IPS-20b (cell line): ENCODE results near the gene ALDH18A1.

ENCODE experiments used
- H3K27ac ChIP-seq: one replicate; pipeline ENCODE4 v1.5.1; 2013; ENCODE audit warnings: low read length
- H3K27me3 ChIP-seq: 2 replicates; pipeline ENCODE4 v1.6.1; 2013; ENCODE audit warnings: mild to moderate bottlenecking, low read length, inconsistent platforms; ENCODE audit not compliant: insufficient read depth
- H3K36me3 ChIP-seq: 2 replicates; pipeline ENCODE4 v1.6.1; 2013; ENCODE audit warnings: low read depth, mild to moderate bottlenecking, inconsistent platforms, low read length, moderate library complexity; ENCODE audit not compliant: insufficient read depth
- H3K4me1 ChIP-seq: 2 replicates; pipeline ENCODE4 v1.6.1; 2013; ENCODE audit warnings: mild to moderate bottlenecking, control low read depth, inconsistent platforms, low read length, moderate library complexity; ENCODE audit not compliant: insufficient read depth
- H3K4me3 ChIP-seq: 2 replicates; pipeline ENCODE4 v1.5.1; 2013; ENCODE audit warnings: mild to moderate bottlenecking, low read length, inconsistent platforms
- H3K9ac ChIP-seq: 2 replicates; pipeline ENCODE4 v1.6.1; 2013; ENCODE audit warnings: low read depth, mild to moderate bottlenecking, inconsistent platforms, low read length, moderate library complexity
- H3K9me3 ChIP-seq: 2 replicates; pipeline ENCODE4 v1.6.1; 2013; ENCODE audit warnings: mild to moderate bottlenecking, low read depth, low read length, inconsistent platforms; ENCODE audit not compliant: insufficient read depth

The ALDH18A1 gene

GRCh38 chr10:95573964-95574604 lies 82.4 kb downstream of the ALDH18A1 start:
- Histone ChIP-seq H3K27ac (no peak overlapping the region), H3K9ac (no peak overlapping the region), H3K9me3 (no peaks in the 10 kb centered on the region), H3K4me3 (no peak overlapping the region), H3K36me3 (no peaks in the 10 kb centered on the region), H3K27me3 (no peaks in the 10 kb centered on the region), H3K4me1 (no peaks in the 10 kb centered on the region)

DNA sequence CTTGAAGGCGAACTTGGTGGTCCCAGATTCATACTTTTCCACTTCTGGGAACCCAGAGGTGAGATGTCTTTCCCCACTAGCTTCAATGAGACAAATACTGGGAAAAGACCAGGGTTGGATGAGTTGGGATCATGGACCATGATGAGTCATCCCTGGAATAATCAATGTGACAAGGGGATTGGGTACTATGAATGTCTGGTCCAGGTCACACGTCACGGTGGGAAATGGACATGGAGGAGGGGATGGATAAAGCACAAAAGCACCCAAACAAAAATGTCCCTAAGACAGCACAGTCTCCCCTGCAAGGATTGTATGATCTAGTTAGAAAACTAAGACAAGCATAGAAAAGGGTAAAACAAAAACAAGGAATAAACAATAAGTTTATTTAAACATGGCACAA lies 83.0 kb downstream of the ALDH18A1 start:
- no peaks in the 10 kb centered on the region for H3K36me3 ChIP-seq
- H3K9ac ChIP-seq: no peak overlapping the region
- no peak overlapping the region for H3K27ac ChIP-seq
- H3K9me3 ChIP-seq: no peaks in the 10 kb centered on the region
- no peak overlapping the region for H3K4me3 ChIP-seq
- no peaks in the 10 kb centered on the region for H3K27me3 ChIP-seq
- no peaks in the 10 kb centered on the region for H3K4me1 ChIP-seq

DNA sequence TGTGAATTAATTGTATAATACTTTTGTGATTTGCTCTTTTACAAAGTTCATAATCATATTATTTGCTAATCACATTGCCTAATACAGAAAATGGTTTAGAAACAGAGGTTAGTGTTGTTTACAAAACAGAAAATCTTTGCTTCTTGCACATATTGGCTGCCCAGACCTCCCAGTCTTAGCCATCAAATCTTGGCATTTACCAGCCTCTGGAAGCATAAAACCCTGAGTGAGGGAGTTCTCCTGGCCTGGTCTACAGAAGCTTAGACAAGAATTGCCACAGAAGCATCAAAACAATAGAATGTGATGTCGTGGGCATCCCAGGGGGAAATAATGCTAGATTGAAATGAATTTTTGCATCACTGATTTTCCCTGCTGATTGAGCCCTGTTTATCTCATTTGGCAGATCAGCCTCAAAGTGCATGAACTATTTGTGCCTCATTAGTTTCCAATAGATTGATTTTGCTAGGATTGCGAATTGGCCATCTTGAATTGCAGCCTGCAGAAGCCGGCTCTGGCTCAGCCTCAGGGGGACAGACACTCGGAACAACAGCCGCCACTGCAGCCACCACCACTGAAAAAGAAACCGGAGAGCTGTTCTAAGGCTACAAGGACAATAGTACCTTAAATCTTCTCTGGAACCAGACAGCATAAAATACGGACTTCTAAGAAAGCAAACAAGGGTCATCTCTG lies 84.2 kb downstream of the ALDH18A1 start:
- Histone ChIP-seq H3K36me3 (no peaks in the 10 kb centered on the region), H3K4me1 (no peaks in the 10 kb centered on the region), H3K27me3 (no peaks in the 10 kb centered on the region), H3K9ac (no peak overlapping the region), H3K4me3 (no peak overlapping the region), H3K27ac (no peak overlapping the region), H3K9me3 (no peaks in the 10 kb centered on the region)

DNA sequence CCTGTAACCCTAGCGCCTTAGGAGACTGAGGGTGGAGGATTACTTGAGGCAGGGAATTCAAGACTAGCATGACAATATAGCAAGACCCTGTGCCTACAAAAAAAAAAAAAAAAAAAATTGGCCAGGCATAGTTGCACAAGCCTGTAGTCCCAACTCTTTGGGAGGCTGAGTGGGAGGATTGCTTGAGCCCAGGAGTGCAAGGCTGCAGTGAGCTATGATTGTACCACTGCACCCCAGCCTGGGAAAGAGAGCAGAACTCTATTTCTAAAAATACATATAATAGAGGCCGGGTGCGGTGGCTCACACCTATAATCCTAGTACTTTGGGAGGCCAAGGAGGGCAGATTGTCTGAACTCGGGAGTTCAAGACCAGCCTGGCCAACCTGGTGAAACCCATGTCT lies 85.1 kb downstream of the ALDH18A1 start:
- Histone ChIP-seq H3K9me3 (no peaks in the 10 kb centered on the region), H3K9ac (no peak overlapping the region), H3K27ac (no peak overlapping the region), H3K27me3 (no peaks in the 10 kb centered on the region), H3K4me3 (no peak overlapping the region), H3K4me1 (no peaks in the 10 kb centered on the region), H3K36me3 (no peaks in the 10 kb centered on the region)

GRCh38 chr10:95569368-95569767 lies 87.1 kb downstream of the ALDH18A1 start:
- no peak overlapping the region for H3K9ac ChIP-seq

DNA sequence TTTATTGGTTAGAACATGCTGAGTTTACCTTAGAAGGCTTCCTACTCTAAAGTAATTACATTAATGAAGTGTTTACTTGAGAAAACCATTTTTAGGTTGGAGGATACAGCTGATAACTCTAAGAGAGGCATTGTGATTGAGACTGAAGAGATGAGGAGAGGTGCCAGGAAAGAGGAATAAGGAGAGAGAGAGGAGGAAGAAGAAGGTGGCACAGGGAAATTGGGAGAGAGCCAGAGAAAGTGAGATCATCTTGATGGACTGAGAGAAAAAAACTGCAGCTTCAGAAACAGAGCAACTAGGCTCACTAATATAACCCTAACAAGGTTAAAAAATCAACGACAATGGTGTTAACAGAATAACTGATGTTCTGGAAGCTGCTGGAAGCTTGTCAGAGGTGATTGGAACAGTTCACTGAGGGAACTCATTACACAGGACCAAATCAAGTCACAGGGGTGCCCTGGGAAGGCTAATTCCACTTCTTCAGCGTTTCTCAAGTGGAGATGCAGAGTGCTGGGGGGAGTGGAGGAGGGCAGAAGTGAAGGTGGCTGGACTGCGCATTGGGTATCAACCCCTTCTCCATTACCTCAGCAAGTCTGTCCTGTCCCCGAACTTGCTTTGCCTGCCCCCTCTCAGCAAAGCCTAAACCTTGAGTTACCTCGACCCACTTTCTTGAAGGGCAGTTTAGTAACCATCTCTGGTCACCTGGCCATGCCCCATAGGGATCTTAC lies 88.4 kb downstream of the ALDH18A1 start:
- no peaks in the 10 kb centered on the region for H3K4me1 ChIP-seq
- no peaks in the 10 kb centered on the region for H3K27me3 ChIP-seq

More at GRCh38 chr10:95569368-95569767, 87.1 kb downstream of the ALDH18A1 start:
- no peaks in the 10 kb centered on the region for H3K36me3 ChIP-seq
- H3K27me3 ChIP-seq: no peaks in the 10 kb centered on the region
- no peak overlapping the region for H3K27ac ChIP-seq
- H3K9me3 ChIP-seq: no peaks in the 10 kb centered on the region
- no peak overlapping the region for H3K4me3 ChIP-seq
- no peaks in the 10 kb centered on the region for H3K4me1 ChIP-seq

DNA sequence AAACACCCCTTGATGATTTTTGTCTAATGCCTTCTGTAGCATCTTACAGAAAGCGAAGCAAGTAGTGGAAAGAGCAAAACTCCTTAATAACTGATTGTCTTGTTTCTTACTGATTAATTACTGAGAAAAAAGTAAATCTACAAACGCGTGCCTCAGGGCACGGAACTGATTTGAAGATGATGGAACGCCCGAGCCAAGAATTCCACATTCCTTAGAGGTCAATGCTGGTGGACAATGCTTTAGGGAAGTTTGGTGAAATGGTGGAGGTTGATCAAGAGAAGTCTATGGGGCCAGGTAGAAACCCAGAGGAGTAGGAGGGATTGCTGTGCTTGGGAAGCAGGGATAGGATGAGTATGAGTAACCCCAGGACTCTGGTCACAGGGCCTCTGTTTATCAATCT lies 90.4 kb downstream of the ALDH18A1 start:
- no peaks in the 10 kb centered on the region; the same call in 1 of the 2 replicates for H3K27me3 ChIP-seq

More for the DNA sequence above, 88.4 kb downstream of the ALDH18A1 start:
- Histone ChIP-seq H3K4me3 (no peak overlapping the region), H3K9me3 (no peaks in the 10 kb centered on the region), H3K36me3 (no peaks in the 10 kb centered on the region), H3K9ac (no peak overlapping the region), H3K27ac (no peak overlapping the region)

DNA sequence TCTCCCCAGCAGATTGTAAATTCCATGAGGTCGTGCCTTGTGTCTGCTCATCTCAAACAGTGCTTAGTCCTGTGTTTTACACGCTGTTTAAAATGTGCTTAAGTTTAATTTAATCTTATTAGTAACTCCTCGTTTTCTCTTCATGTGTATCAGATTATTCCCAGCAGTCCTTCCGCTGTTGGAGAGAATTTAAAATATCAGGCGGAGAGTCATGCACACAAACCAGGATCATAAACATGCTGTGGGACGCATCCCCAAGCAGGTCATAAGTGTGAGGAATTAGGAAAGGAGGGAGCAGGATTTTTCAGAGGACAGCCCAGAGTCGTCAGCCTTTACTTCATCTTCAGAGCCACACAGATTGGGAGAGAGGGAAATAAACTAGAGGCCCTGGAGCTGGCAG lies 91.2 kb downstream of the ALDH18A1 start:
- Histone ChIP-seq H3K4me3 (no peak overlapping the region), H3K27me3 (peaks cover 3% of the 10 kb centered on the region), H3K36me3 (no peaks in the 10 kb centered on the region), H3K9me3 (no peaks in the 10 kb centered on the region), H3K9ac (no peak overlapping the region), H3K27ac (no peak overlapping the region), H3K4me1 (no peaks in the 10 kb centered on the region)

More for the DNA sequence above, 90.4 kb downstream of the ALDH18A1 start:
- Histone ChIP-seq H3K36me3 (no peaks in the 10 kb centered on the region), H3K4me1 (no peaks in the 10 kb centered on the region), H3K9me3 (no peaks in the 10 kb centered on the region), H3K9ac (no peak overlapping the region), H3K4me3 (no peak overlapping the region), H3K27ac (no peak overlapping the region)

DNA sequence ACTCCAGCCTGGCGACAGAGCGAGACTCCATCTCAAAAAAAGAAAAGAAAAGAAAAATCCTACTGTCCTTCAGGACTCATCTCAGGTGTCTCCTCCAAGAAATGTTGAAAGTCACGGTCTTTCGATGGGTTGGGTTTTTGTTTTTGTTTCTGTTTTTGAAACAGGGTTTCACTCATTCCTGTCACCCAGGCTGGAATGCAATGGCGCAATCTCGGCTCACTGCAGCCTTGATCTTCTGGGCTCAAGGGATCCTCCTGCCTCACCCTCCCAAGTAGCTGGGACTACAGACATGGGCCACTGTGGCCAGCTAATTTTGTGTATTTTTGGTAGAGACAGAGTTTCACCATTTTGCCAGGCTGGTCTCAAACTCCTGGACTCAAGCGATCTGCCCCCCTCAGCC lies 92.2 kb downstream of the ALDH18A1 start:
- H3K4me1 ChIP-seq: peaks cover 4% of the 10 kb centered on the region; the same call in 1 of the 2 replicates
- no peak overlapping the region for H3K9ac ChIP-seq
- H3K27me3 ChIP-seq: peaks cover 12% of the 10 kb centered on the region
- H3K4me3 ChIP-seq: no peak overlapping the region
- H3K27ac ChIP-seq: no peak overlapping the region
- no peaks in the 10 kb centered on the region for H3K36me3 ChIP-seq
- H3K9me3 ChIP-seq: no peaks in the 10 kb centered on the region

DNA sequence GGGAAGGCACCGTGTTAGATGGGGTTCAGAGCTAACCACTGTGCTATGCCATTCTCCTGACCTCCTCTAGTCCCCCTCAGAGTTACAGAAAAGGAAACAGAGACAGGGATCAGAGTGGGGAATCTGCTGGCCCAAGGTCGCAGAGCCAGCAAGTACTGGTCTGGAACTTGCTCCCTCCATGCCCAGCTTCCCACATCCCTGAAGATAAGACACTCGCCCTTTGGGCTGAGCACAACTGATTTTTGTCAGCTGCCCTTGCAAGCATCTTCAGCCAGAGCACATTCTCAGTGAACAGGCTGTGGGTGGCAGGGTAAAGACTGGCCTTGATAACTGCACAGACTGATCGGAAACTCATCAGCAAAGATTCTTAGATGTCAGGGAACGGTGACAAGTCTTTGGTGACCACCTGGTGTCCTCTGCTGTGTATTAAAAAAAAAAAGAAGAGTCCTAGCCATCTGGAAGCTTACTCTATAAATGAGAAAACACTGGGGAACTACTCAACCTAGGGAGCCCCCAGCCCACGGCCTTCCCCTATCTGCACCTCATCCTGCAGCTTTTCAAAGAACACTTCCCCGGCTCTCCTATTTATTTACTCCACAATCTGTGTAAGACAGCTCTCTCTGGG lies 94.1 kb downstream of the ALDH18A1 start:
- no peak overlapping the region for H3K27ac ChIP-seq
- H3K4me1 ChIP-seq: peaks cover 21% of the 10 kb centered on the region; the same call in 1 of the 2 replicates
- H3K27me3 ChIP-seq: peaks cover 12% of the 10 kb centered on the region
- H3K9me3 ChIP-seq: no peaks in the 10 kb centered on the region
- no peak overlapping the region for H3K9ac ChIP-seq
- no peaks in the 10 kb centered on the region for H3K36me3 ChIP-seq
- H3K4me3 ChIP-seq: no peak overlapping the region

DNA sequence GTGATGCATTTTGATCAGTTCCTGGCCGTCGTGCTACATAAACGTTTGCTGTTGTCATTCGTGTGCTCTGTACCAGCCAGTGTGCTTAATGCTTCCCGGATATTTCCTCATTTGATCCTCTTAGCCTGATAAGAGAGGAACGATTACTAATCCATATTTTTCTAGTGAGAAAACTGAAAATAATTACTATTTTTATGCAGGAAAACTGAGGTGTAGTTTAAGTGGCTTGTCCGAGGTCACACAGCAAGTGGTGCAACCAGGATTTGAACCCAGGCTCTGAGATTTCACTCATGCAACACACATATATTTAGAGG lies 94.7 kb downstream of the ALDH18A1 start:
- H3K4me3 ChIP-seq: peak overlapping the region; percentile 62
- H3K36me3 ChIP-seq: no peaks in the 10 kb centered on the region
- H3K4me1 ChIP-seq: peaks cover 23% of the 10 kb centered on the region; the same call in 1 of the 2 replicates
- H3K9ac ChIP-seq: peak overlapping the region; percentile 17; the same call in 1 of the 2 replicates
- no peak overlapping the region for H3K27ac ChIP-seq
- H3K27me3 ChIP-seq: peaks cover 12% of the 10 kb centered on the region
- H3K9me3 ChIP-seq: no peaks in the 10 kb centered on the region
